DOHH2 (cell line): Measurements from ENCODE around the gene MAP6.
"Not testable (repeated sequence)": the region's sequence is repeated elsewhere in the genome, so short reads cannot be mapped to it uniquely, and the experiment has no call there.

Experiments
- EZH2phosphoT487 ChIP-seq: fragments of 200-600 bp; sonication (generic); IDR thresholded peaks from 2 replicates; pipeline ENCODE4 v1.6.1; 2017; ENCODE audit warnings: borderline replicate concordance, mild to moderate bottlenecking, antibody characterized with exemption, low read length, moderate library complexity, mixed read lengths
- TF ChIP-seq, protein P1 (sequence below): fragments of 200-600 bp; sonication (generic); IDR thresholded peaks from one replicate; pipeline ENCODE4 v1.5.1; 2014; ENCODE audit warnings: antibody characterized with exemption, mild to moderate bottlenecking, low read depth, low read length; ENCODE audit not compliant: poor library complexity, severe bottlenecking

DNA sequence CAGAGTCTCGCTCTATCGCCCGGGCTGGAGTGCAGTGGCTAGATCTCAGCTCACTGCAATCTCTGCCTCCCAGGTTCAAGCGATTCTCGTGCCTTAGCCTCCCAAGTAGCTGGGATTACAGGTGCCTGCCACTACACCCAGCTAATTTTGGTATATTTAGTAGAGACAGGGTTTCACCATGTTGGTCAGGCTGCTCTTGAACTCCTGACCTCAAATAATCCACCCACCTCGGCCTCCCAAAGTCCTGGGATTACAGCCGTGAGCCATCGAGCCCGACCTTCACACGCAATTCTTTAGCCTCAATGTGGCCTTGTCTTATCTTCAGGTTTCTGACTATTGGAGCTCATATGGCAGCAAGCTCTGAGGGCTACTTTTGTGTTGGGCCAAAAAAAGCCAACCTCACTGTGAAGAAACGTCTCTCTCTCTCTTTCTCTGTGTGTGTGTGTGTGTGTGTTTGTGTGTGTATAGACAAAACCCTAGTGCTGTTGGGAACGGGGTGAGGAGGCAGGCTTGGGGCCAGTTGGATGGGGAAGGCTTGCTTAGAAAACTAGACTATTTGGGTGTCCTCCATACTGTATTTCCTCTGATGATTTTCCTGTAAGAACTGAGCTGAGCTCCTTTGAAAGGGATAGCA is 84.1 kb downstream of the MAP6 start:
- TF ChIP-seq, protein P1, sequence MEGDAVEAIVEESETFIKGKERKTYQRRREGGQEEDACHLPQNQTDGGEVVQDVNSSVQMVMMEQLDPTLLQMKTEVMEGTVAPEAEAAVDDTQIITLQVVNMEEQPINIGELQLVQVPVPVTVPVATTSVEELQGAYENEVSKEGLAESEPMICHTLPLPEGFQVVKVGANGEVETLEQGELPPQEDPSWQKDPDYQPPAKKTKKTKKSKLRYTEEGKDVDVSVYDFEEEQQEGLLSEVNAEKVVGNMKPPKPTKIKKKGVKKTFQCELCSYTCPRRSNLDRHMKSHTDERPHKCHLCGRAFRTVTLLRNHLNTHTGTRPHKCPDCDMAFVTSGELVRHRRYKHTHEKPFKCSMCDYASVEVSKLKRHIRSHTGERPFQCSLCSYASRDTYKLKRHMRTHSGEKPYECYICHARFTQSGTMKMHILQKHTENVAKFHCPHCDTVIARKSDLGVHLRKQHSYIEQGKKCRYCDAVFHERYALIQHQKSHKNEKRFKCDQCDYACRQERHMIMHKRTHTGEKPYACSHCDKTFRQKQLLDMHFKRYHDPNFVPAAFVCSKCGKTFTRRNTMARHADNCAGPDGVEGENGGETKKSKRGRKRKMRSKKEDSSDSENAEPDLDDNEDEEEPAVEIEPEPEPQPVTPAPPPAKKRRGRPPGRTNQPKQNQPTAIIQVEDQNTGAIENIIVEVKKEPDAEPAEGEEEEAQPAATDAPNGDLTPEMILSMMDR, result not testable (repeated sequence)
- not testable (repeated sequence) for TF ChIP-seq EZH2phosphoT487
